Middle frontal gyrus (tissue), 1 donor: ENCODE data around the gene EIF3B.
A peak's percentile ranks its signal among the peaks of the same experiment; 100 is the strongest.
"Not testable (repeated sequence)": the region's sequence is repeated elsewhere in the genome, so short reads cannot be mapped to it uniquely, and the experiment has no call there.

Experiments used
- DNase-seq: peaks from one replicate; pipeline ENCODE4 v3.0.0-alpha.2; 2015; ENCODE audit warnings: low spot score; ENCODE audit errors: extremely low spot score

Gene EIF3B

GRCh38 chr7:2399848-2400587 is 45.4 kb downstream of the EIF3B start:
- no peak for DNase-seq

GRCh38 chr7:2402687-2403013 is 48.0 kb downstream of the EIF3B start:
- no peak for DNase-seq

- DNase-seq: peak; percentile 86
These were observed 48.5 kb downstream of the EIF3B start, which contains the start of gene CHST12 for GRCh38 chr7:2403014-2403717. TSS of gene CHST12 (plus strand) at chr7:2403611. CDS start at chr7:2432640, 29,029 bp downstream.

GRCh38 chr7:2403718-2404648 is 49.4 kb downstream of the EIF3B start:
- no peak for DNase-seq

- DNase-seq: no peak
These were observed 50.1 kb downstream of the EIF3B start for GRCh38 chr7:2404714-2405119.

- no peak for DNase-seq
These were observed 50.6 kb downstream of the EIF3B start for GRCh38 chr7:2405201-2405600.

GRCh38 chr7:2405601-2406345 is 51.1 kb downstream of the EIF3B start:
- no peak for DNase-seq

- no peak for DNase-seq
These were observed 55.3 kb downstream of the EIF3B start for GRCh38 chr7:2409745-2410414.

GRCh38 chr7:2411049-2411448 is 56.4 kb downstream of the EIF3B start:
- no peak for DNase-seq

- DNase-seq: no peak
These were observed 57.4 kb downstream of the EIF3B start for GRCh38 chr7:2411815-2412586.

GRCh38 chr7:2412587-2413201 is 58.1 kb downstream of the EIF3B start:
- DNase-seq: no peak

- no peak for DNase-seq
These were observed 61.4 kb downstream of the EIF3B start for GRCh38 chr7:2416063-2416462.

GRCh38 chr7:2416650-2417049 is 62.0 kb downstream of the EIF3B start:
- no peak for DNase-seq

- DNase-seq: not testable (repeated sequence)
These were observed 62.6 kb downstream of the EIF3B start for GRCh38 chr7:2417178-2417577.

- DNase-seq: no peak
These were observed 63.4 kb downstream of the EIF3B start for GRCh38 chr7:2417981-2418481.

- DNase-seq: no peak
These were observed 65.7 kb downstream of the EIF3B start for GRCh38 chr7:2420216-2420933.

GRCh38 chr7:2421943-2422310 is 67.3 kb downstream of the EIF3B start:
- DNase-seq: no peak

GRCh38 chr7:2425749-2426148 is 71.1 kb downstream of the EIF3B start:
- DNase-seq: no peak
